CD4-positive, alpha-beta T cell treated with Interleukin-4 for 4 hours (primary cell): Measurements from ENCODE around the gene CFAP92.

Source experiments
- DNase-seq: peaks from one replicate; pipeline ENCODE4 v3.0.0-alpha.2; 2020

The CFAP92 gene

DNA sequence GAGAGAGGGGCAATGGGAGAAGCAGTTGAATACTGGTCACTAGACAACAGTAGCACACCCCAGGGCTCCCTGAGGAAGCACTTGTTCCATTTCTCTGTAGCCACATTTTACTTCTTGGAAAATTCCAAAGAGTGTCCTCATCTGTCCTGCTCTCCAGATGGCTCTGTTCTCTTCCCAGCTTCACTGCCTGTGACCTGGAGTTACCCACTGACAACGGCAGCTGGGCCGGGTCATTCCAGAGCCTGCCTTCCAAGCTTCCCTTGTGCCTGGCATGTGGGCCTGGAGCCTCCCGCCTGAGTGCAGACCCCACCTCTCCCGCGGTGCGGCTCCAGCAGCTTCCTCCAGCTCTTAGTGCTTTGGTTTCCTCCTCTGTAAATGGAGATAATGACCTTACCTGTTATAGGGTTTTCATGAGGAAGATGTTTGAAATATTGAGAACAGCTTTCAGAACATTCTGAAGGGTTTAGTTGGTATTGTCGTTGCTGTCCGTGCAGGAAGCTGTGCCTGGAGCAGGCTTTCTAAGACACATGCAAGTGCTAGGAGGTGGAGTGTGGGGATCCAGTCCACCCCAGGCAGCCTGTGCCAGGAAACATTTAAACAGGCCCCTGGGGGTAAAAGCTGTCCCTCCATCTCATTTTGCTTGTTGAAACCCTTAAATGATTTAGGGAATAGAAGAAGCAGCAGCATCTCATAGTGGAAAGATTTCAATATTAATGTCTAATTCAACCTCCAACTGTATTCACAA lies 32.0 kb upstream of the CFAP92 start:
- no peak for DNase-seq

DNA sequence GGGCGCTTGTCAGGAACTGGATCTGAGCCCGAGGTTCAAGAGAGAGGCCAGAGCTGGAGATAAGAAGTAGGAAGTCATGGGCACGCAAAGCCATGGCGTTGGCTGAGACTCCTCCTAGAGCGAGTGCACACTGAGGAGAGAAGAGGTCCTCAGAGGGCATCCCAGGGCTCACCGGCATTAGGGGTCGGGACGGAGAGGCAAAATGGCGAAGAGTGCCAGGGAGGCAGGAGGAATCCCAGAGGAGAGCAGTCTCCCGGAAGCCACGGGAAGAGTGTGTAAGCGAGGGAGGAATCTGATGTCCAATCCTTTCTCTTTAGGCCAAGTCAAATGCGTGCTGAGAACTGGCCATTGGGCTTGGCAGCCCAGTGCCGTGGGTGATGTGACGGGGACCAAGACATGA lies 31.2 kb upstream of the CFAP92 start:
- DNase-seq = no peak

DNA sequence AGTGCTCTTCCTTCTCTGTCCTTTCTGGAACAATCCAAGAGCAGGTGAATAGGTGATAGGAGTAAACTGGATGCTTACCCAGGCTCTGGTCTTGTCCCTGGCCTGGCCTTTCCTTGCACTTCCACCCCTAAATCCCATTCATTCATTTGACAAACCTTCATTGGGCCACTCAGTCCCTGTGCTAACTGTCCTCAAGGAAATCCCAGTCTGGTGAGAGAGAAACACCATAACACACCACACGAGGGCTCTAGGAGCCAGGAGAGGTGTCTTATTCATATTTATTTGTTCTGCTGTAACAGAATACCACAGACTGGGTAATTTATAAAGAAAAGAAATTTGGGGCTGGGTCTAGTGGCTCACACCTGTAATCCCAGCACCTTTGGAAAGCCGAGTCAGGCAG lies 30.0 kb upstream of the CFAP92 start:
- no peak for DNase-seq

DNA sequence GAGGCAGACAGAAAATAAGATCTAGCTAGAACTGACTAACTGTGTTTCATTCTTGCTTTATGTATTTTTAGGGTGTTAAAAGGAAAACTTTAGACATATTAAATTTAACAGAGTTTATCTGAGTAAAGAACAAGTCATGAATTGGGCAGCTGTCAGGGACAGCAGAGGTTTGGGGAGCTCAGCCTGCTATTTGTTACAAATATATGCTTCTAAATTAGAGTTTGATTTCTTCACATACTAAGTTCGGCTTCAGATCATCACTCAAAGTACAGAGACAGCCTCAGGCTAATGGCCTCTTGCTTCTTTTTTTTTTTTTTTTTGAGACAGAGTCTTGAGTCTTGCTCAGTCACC lies 29.1 kb upstream of the CFAP92 start:
- DNase-seq = no peak

DNA sequence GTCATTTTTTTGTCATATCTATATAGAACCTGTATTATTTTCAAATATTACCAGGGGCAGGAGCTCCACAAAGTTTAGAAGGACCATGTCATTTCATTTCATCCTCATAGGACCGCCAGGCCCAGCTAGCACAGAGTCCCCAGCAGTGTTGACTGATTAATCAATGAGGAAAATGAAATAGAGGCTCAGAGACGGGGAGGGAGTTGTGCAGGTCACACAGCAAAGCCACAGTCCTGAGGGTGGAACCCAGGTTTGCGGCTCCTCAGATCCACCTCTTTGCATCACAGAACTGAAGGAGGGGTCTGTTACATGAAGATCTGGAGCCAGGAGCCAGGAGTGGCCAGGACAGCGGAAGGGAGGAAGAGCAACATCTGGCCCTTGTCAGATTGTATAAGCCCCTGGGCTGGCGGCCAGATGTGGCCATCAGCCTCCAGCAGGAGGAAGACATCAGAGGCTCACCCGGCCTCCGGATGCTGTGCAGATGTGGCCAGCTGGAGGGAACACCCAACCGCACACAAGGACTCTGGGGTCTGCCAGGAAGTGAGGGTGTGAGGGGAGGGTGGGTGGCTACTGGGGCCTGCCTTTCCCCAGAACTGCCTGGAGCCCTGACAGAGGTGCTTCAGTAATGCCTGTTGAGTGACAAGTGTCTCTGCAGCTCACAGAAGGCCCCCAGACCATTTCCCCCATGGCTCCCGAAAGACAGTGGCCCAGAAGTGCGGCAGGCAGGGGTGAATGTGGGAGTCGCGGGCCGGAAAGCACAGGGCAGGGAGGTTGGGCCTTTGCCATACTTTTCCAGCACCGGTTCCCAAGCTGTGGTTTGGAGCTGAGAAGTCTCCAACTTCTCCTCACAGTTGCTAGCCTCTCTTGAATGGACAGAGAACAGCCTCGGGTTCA lies 28.5 kb upstream of the CFAP92 start:
- DNase-seq = no peak

DNA sequence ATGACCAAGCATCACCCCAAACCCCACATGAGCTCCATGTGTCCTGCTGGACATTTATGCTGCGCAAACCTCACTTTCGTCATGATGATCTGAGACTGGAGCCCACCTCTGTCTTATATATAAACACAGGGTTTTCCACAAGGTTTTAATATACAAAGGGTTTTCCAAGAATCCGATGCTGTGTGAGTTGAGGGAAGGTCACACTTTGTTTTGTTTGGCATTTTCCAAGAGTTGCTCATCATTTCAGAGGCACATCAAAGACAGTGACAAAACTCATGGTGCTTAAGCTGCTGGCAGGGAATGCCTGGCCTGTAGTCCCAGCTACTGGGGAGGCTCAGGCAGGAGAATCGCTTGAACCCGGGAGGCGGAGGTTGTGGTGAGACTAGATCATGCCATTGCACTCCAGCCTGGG lies 27.3 kb upstream of the CFAP92 start:
- no peak for DNase-seq

DNA sequence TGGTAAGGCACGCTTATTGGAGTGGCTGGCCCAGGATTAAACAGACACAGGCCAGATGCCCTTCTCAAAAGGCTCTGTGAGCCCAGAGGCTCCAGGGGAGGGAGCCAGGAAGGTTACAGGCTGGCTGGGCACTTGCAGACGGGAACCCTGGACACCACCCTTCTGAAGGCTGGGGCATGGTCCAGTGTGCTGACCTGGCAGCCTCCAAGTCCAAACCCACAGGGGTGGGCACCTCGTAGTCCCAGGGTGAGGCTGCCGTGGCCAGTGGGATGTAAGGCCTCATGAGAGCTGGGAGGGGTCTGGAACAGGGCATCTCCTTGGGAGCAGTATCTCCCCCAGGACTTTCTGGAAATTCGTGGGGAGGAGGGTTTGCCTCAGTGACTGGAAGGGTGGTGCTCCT lies 26.8 kb upstream of the CFAP92 start:
- DNase-seq = no peak

DNA sequence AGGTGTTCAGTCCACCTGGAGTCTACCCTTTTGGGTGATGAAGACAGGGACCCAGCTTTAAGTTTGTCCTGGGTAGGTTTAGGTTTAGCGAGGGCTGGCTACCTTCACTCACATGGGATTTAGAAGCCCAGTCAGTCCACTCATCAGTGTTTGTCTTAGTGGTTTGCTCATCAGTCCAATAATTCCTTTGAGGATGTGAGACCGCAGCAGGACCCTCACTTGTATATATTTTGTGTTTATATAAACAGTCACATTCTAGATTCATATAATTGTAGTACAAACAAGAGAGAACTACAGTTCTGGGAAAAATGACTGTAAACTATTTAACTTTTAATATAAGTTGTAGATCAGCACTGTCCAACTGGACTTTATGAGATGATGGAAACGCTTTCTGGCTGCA lies 25.4 kb upstream of the CFAP92 start:
- no peak for DNase-seq

DNA sequence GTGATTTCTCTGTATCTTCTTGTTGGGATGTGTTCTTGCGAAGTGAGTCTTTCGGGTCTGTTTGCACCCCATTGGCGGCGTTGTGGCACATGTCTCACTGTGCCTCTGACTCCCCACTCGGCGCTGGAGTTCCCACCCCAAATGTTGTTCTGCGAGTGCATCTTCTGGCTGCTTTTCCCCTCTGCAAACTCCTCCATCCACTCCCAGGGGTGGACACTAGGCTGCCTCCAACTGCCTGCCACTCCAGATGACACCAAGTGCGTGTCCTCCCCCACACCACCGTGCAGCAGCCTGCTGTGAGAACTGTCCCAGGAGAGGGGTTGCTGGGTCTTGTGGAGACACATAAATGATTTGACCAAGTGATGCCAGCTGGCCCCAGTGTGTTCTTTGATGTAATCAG lies 24.9 kb upstream of the CFAP92 start:
- DNase-seq = no peak

DNA sequence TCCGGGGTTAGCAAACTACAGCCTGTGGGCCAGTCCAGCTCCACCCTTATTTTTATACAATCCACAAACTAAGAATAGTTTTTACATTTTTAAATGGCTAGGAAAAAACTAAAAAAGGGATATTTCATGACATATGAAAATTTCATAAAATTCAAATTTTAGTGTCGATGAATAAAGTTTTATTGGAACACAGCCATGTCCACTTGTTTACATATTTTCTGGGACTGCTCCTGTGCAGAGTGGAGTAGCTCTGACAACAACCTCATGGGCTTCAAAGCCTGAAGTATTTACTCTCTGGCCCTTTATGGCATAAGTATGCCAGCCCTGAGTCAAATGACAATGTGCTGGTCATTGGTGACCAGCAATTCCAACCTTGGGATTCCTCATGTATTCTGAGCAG lies 24.4 kb upstream of the CFAP92 start:
- no peak for DNase-seq

DNA sequence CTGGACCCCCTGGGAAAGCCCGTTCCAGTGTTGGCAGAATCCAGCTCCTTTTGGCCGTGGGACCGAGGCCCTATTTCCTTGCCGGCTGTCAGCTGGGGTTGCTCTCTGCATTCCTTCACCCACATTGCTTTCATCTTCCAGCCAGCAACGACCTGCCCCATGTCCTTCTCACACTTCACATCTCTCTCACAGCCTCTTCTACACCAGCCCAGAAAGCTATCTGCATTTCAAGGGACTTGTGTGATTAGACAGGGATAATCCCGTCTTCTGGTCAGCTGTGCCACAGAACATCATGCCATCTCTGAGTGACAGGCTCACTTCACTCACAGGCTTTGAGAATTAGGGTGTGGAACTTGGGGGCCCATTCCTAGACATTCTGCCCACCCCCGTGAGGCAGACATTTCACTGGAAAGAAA lies 23.6 kb upstream of the CFAP92 start:
- DNase-seq = no peak

DNA sequence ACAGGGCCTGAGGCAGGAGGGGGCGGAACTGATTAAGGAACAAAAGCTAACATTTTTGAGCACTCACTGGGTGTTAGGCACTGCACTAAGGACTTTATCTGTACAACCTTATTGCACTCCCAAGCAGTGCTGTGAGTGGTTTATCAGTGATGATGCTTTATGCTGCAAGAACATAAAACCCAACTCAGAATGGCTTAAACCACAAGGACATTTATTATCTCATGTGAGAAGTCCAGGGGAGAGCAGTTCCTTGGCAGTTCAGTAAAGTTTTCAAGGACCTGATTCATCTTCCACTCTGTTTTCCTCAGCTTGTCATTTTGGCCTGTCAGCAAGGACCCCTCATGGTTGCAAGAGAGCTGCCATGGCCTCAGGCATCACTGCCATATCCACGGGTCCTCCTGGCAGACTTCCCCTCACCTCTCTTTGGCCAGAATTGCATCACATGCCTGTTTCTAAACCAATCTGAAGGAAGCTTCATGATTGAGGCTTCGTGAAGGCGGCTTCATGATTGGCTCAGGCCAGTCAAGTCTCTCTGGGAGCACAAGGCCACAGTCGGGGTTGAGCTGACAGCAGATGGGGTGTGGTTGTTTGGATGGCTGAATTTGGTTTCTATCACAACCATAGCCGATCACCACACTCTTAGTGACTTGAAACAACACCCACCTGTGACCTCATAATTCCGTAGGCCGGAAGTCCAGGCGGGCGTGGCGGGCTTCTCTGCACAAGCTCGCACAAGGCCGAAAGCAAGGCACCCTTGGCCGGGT lies 23.0 kb upstream of the CFAP92 start:
- peak; percentile 74 for DNase-seq

DNA sequence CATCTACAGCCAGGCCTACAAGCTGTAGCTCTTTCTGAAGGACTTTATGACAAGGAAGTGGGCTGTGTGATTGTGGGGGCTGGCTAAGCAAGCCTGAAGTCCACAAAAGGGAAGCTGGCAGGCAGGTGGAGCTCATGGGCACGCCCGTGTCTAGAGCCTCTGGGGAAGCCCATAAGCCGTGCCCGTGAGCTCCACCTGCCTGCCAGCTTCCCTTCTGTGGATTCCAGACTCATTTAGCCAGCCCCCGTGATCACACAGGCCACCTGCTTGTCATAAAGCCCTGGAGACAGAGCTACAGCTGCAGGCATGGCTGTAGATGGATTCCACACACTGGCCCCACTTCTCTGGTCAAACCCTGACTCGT lies 22.5 kb upstream of the CFAP92 start:
- peak; percentile 69 for DNase-seq

DNA sequence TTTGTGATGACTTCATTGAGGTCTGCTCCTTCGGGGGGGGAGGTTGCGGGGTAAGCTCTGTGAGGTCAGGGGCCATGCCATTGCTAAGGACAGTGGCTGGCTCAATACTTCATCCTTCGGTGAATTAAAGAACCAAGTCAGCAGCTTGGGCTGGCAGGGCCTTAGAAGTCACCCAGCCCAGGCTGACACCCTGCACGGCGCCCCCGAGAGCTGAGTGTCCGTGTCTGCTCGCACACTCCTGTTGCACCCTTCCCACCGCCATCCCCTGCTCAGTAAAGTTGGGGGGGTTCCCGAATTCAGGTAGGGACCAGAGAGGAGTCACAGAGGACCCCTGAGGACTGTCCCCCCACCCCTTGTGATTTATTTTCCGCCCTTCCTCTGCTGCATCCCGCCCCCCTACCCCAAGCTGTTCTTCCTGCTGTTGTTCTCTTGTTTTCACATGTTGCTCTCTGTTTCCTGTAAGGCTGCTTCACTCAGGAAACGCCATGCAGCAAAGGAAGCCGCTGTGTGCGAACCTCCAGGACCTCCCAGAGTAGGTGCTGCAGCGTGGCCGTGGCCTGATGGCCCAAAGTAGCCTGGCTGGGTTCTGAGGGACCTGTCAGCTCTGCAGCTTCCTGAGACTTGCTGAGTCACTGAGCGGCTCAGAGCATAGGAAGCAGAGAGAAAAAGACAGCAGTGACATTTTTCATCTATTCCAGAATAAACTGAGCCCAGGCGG lies 21.7 kb upstream of the CFAP92 start:
- peak; percentile 57 for DNase-seq

DNA sequence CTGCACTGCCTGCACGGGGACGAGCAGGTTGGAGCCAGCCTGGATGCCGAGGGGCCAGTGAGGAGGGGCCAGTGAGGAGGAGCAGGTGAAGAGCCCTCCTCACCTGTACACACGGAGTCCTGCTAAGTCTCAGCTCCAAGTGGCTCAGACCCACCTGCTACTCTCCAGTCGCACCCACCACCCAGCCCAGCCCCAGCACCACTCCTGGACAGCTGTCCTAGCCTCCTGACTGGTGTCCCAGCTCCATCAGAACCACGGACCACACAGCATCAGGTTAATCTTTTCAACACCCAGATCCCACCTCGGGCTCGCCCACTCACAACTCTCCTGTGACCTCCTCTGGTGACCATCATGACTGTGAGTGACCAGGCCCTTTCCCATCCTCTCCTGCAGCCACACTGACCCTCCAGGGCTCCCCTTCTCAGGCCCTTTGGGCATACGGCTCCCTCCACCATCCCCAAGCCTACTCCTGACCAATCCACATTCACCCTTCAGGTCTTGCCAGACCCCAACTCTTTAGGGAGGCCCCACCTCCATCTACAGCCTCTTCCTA lies 21.0 kb upstream of the CFAP92 start:
- no peak for DNase-seq

DNA sequence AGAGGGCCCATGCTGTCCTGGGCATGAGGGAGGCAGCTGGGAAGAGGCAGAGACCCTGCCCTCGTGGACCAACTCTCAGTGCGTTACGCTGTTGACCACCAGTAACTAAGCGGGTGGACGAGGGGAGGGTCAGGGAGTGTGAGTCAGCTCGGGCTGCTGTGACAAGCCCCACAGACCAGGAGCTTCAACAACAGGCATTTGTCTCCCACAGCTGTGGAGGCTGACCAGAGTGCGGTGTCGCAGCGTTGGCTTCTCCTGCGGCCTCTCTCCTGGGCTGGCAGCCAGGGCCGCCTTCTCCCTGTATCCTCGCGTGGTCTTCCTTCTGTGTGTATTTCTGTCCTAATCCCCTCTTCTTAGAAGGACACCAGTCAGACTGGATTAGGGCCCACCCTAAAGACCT lies 20.3 kb upstream of the CFAP92 start:
- no peak for DNase-seq

DNA sequence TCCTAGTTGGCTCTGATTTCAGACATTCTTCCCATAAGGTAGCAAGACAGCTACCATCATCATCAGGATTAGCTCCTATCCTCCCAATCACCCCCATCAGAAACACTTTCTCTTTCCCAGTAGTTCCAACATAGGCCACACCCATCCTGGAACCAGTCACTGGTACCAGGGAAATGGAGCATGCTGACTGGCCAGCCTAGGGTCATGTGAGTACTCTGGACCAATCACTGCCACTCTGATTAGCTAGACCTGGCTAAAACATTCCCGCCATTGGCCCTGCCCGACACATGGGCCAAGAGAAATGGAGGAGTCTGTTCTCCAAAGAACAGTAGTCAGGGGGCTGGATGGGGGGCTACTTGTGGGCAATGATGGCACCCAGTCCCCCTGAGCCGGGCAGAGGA lies 19.6 kb upstream of the CFAP92 start:
- DNase-seq = no peak

DNA sequence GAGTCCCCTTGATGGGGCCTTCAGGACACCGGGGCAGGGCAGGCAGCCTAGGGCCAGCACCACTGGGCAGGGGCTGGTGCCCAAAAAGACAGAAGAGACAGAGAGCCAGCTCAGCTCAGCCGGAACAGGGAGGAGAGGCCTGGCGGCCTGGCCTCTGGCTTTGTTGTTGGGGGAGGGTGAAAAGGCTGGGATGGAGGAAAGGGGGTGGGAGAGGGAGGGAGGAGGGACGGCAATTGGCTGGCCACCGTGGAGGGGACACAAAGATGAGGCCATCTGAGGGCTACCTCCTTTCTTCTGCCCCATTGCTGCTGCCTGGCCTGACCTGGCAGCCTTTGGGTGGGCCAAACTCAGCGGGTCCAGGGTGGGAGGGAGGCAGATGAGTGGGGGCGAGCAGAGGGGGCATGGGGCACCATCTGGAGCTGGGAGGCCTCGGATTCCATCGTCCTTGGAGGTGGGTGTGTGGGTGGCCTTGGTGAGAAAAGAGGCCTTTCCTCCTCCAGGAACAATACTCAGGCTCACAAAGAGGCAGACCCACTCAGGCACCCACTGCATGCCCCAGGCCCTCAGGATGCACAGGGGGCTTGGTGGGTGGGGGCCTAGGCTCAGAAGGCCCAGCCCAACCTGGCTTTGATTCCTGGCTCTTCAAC lies 16.6 kb upstream of the CFAP92 start:
- no peak for DNase-seq

DNA sequence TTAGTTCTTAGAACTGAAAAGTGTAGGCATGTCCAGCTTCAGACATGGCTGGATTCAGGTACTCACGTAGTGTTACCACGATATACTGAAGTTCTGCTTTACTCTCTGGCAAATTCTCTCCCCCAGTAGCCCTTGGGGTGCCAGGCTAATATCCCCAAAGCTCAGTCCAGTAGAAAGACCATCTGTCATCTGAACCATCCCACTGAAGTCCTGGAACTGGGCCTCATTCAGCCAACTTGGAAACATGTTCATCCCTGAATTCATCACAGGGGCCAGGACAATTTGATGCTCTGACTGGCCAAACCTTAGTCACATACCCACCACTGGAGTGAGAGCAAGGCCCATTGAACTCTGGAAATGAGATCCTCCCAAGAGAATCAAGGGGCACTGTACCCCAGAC lies 15.4 kb upstream of the CFAP92 start:
- no peak for DNase-seq

DNA sequence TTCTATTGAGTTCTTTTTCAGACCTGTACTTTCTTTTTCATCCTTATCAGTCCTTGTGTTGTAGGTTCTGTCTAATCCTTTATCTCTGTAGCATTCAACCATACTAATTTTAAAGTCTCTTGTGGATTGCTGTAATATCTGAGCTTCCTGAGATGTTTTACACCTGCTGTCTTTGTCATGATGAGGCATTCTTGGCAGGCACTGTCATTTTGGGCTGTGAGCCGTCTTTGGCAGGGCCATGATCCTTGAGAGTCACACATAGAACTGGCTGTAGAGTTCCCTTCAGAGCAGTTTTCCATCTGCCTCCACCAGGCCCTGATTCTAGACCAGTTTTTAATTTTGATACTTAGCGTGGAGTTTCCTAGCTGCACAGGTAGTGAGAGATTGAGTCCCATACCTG lies 13.9 kb upstream of the CFAP92 start:
- no peak for DNase-seq

DNA sequence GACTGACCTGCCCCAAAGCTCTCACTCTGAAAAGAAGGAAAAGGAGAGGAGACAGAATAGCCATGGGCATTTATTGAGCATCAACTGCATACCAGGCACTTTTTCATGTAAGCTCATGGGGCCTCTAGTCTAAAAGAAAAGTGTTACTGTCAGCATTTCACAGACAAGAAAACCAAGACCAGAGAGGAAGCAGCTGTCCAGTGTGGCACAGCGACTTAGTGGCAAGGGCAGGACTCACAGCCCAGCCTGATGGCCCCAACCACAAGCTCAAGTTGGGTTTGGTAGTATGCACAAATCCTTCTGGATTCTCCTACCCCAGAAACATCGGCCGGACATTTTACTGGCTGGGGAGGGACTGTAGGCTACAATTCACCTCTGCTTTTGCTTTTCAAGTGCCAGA lies 13.0 kb upstream of the CFAP92 start:
- DNase-seq = no peak
